ENCODE results near the gene KPRP.

Gene KPRP

DNA sequence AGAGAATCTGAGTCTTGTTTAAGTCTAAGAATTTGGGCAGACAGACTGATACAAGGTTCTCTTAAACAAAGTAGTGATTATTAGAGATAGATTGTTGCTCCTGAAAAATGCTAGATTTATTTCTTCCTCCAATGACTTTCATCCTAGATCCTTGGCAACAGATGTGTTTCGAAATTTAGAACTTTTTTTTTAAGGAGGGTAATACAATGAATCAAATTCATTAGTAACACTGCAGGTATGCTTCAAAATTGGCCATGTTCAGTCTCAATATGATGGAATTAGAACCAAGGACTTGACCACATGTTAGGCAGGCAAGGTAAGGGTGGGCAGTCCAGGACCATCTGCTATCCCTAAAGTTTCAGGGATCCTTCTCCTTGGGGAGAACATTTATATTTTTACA, 12.6 kb downstream of the KPRP start:
- no peak for DNase-seq (ENCODE audit: low read depth)

DNA sequence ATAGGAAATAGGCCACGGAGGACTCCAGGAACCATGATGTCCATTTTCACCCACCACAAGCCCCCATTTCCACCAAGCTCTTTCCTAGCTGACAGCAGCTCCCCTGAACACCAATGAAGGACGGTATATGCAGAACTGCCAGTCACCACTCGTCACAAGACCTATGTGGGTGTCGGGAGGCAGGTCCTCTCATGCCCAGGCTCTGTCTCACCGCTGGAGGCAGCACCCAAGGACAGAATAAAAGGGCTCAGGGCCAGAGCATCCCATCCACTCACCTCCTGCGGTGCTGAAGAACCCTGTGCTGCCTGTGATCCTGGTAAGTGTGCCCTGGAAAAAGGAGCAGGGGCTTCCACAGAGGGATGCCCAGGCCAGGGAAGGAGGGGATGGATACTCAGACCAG, 17.1 kb downstream of the KPRP start, which contains the start of gene LCE1F:
LCE1F (plus strand) TSS at position 266 of the 400 bp plus-strand sequence. CDS start 1,232 bp downstream, outside the sequence.
- DNase-seq (ENCODE audit: low read depth): no peak

DNA sequence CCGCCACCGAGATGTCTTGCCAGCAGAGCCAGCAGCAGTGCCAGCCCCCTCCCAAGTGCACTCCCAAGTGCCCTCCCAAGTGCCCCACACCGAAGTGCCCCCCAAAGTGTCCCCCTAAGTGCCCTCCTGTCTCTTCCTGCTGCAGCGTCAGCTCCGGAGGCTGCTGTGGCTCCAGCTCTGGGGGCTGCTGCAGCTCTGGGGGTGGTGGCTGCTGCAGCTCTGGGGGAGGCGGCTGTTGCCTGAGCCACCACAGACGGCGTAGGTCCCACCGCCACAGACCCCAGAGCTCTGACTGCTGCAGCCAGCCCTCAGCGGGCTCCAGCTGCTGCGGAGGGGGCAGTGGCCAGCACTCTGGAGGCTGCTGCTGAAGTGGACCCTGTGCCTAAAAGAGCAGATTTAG, 18.5 kb downstream of the KPRP start:
- DNase-seq (ENCODE audit: low read depth): no peak

DNA sequence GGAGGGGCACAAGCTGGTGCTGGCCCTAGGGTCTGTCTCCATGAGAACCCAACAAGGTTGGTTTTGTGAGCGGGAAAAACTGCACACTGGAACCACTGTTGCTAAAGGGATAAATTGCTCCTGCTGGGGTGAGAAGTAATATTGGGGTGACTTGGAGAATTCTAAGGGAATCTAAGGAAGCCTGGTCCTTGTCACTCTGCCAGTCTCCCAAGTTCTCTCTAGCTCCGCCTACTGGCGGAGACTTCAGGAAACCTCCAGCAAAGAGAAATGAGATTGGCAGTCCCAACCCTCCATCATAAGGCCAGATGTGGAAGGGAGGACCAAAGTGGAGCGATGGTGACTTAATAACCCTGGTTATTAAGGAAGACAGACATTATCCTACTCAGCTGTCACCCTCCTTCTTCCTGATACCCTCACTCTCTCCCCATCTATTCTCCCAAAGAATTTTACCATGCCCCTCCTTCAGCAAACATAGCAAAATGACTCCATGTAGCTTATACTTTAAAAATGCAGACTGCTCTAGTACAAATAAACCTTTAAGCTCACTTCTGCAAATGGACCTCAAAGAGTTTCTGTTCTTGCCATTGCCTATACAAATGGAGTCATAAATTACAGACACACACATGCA, 19.8 kb downstream of the KPRP start:
- no peak for DNase-seq (ENCODE audit: low read depth)

DNA sequence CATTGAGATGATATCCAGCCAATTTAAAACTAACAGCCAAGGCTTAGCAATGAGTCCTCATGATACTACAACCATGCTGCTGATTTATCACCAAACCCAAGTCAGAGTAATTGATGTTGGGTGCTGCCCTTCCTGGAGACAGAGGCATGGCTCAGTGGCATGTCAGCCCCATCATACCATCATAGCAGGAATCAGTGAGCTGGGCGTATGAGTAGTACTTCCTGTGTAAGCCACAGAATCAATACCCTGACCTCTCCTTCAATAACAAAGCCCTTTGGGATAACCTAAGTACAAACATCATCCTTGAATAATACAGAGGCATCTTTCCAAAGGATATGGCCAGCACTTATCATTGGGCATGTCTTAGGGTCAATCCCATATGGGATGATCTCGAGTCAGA, 25.3 kb downstream of the KPRP start:
- DNase-seq (ENCODE audit: low read depth): no peak

DNA sequence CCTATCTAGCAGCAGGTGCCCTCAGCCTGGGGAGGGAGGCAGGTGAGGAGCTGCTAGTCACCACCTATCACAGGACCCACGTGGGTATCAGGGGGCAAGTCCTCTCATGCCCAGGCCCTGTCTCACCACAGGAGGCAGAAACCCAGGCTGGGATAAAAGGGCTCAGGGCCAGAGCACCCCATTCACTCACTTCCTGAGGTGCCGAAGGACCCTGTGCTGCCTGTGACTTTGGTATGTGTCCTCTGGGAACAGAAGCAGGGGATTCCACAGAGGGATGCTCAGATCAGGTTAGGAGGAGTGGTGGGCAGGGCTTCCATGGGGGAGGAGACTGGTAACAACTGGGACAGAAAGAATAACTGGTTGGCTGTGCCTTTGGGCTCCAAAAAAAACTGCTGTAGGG, 28.3 kb downstream of the KPRP start, which contains the start of gene LCE1E:
LCE1E (plus strand) TSS at position 181 of the 400 bp plus-strand sequence. CDS start 1,043 bp downstream, outside the sequence.
- DNase-seq (ENCODE audit: low read depth): no peak

DNA sequence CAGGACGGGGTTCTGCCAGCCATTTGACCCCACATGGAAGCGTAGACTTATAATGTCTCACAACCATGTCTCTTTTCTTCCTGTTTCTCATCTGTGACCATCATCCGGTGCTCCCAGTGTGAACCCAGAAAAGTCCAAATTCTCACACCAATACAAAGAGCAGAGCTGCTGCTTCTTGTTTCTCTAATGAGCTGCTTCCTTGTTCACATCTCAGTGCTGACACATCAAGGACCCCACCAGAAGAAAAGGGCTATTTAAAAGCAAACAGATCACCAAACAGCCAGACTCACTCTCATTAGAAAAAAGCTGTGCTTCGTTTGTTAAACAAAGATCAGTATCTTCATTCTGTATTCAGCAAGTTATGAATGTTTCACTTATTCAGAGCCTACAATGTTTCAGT, 37.9 kb downstream of the KPRP start:
- no peak for DNase-seq (ENCODE audit: low read depth)

DNA sequence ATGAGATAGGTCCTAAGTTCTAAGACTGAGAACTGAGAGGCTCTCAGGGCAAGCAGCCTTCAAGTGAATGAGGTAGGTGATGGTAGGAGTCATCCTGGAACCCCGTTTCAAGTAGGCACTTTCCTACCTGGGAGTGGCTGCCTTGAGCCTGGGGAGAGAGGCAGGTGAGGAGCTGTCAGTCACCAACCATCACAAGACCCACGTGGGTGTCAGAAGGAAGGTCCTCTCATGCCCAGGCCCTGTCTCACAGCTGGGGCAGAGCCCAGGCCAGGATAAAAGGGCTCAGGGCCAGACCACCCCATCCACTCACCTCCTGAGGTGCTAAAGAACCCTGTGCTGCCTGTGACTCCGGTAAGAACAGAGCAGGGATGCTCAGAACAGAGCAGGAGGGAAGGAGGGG, 38.6 kb downstream of the KPRP start, which contains the start of gene LCE1D:
LCE1D (plus strand) TSS at position 301 of the 400 bp plus-strand sequence. CDS start 1,074 bp downstream, outside the sequence.
- no peak for DNase-seq (ENCODE audit: low read depth)

DNA sequence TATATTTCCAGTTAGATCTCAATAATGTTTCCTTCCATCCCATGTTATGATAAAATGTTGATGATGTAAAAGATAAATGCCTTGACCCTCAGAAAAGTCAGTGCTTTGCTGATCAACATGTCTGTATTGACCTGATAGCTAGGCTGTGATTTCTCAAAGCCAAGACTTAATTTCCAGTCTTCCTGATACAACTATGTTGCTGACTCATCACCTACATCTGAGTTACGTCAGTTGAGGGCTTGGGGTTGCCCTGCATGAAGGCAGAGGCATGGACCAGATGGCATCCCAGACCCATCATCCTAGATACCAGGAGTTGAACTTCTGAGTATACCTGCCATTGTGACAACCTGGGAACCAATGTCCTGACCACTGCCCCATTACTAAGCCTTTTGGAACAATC, 43.5 kb downstream of the KPRP start:
- DNase-seq (ENCODE audit: low read depth): no peak

DNA sequence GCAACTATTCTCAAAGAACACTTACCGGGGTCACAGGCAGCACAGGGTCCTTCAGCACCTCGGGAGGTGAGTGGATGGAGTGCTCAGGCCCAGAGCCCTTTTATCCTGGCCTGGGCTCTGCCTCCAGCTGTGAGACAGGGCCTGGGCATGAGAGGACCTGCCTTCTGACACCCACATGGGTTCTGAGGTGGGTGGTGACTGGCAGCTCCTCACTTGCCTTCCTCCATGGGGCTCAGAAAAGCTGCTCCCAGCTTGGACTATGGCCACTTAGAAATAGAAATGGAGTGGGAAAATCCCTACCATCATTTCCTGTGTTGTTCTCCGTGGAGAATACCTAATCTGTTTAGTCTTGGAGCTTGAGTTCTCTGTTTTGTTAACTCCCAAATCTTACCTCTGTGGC, 48.8 kb downstream of the KPRP start, which contains the start of gene LCE1C:
LCE1C (minus strand) TSS at position 76 of the 400 bp plus-strand sequence. CDS start 1,173 bp downstream, outside the sequence.
- DNase-seq (ENCODE audit: low read depth): no peak

DNA sequence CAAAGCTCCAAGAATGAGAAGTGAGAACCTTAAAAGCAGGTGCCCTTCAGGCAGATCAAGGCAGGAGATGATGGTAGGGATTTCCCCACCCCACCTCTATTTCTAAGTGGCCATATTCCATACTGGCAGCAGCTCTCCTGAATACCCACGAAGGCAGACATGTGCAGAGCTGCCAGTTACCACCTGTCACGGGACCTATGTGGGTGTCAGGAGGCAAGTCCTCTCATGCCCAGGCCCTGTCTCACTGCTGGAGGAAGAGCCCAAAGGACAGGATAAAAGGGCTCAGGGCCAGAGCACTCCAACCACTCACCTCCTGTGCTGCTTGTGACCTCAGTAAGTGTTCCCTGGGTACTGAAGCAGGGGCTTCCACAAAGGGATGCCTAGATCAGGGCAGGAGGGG, 53.2 kb downstream of the KPRP start:
- DNase-seq (ENCODE audit: low read depth): no peak

All from GM04503 (cell line).